Glomerular endothelial cell (primary cell): ENCODE measurements around the gene CENPP. TPM values are rescaled to one million over a fixed set of nuclear protein-coding genes. Genes with fewer than 3 reads are reported as not detected.
A peak's percentile ranks its signal among the peaks of the same experiment; 100 is the strongest.

Experiments
- DNase-seq: peaks from one replicate; pipeline ENCODE4 v3.0.0-alpha.2; 2011; ENCODE audit warnings: low read depth, low spot score; ENCODE audit errors: extremely low read depth
- total RNA-seq: library from RNA; depleted of rRNA; stranded (reverse); fragments of >200 nt; gene quantifications from 2 replicates; pipeline ENCODE4 v1.2.3, GENCODE V29; 2015

Gene CENPP
- total RNA-seq, 1 donor from 2014 or later, result 1.8 TPM

DNA sequence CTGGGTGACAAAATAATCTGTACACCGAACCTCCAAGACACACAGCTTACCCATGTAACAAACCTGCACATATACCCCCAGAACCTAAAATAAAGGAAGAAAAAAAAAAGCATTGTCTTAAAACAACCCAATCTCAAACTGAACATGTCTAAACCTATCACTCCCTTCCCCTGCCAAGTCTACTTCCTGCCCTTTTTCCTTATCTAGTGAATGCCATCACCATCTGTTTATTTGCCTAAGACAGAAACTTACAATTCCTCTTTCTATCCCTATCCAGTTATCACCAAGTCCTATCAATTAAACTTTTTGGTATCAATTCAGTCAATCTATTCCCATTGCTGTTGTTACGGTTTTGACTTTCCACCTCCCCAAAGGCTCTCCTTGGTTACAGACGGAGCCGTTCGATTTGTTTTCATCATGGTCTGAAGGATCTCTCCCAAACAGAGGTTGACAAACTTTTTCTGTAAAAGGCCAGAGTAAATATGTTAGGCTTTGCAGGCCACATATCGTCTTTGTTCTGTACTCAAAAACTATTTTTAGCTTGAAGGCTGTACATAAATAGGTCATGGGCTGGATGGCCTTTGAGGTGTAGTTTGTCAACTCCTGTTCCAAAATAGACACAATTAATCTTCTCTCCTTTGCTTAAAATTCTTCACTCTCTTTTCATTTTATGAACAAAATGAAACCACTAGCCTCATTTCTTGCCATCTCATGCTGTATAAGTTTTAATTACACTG lies 12.7 kb upstream of the CENPP start:
- no peak for DNase-seq

DNA sequence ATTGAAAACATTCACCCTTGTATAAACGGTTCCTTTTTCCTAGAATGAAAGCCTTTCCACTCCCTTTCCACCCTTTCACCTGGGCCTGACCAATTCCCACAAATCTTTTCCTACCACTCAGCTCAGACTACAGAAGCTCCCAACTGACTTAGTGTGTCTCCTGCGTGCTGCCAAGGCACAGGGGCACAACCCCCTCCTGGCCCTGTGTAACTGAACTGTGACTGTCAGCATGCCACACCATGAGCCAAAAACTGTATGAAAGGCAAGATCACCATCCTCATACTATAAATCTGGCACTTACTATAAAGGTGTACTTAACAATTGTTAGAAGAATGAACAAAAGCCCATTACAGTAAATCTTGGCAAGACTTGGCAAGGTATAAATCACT lies 12.1 kb upstream of the CENPP start:
- no peak for DNase-seq

DNA sequence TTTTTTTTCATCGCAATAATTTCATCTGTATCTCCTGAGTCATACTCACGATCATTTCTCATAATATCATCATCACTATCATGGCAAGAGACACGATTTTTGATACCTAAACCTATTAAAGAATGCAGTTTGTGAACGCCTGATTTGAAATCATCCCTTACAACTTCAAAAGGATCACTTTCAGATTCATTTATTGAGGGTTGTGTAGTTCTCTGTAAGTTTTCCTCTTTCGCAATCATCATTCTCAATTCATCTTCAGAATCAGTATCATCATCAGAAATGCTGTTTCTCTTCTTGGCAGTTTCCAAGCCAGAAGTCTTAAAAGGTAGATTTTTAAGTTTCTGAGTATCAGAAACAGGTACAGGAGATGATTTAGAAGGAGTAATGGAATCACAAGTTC lies 10.3 kb upstream of the CENPP start:
- DNase-seq, result no peak

DNA sequence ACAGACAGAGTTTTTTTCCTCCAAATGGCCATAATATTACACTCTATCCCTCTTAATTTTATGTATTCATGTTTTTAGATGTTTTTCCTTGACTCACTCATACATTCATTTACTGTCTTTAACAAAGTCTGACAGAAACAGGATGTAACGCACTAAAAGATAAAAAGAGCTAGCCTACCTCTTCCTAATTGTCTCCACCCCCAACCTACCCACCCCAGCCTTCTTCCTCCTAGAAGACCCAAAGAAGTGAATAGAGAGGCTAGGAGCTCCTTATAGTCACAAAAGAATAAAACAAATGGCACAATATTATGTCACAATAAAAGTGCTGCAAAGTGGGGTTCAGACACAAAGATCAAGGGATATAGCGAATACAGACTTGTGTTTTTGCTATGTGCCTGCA lies 1.3 kb upstream of the CENPP start:
- no peak for DNase-seq

DNA sequence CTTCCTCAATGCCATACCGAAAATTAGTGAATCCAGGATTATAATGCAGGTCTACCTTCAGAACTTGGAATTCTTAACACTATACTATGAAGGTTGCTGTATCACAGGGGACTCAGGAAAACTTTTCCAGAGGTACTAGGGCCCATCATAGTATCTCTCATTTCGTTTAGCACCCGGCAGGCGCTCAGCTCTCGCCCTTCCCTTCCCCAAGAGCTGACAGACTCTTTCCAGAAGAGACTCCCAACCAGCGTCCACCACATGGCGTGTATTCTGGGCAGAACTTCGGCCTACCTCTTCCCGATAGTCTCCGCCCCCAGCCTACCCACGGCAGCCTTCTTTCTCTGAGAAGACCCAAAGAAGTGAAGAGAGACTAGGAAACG lies 874 bp upstream of the CENPP start:
- DNase-seq, result no peak

DNA sequence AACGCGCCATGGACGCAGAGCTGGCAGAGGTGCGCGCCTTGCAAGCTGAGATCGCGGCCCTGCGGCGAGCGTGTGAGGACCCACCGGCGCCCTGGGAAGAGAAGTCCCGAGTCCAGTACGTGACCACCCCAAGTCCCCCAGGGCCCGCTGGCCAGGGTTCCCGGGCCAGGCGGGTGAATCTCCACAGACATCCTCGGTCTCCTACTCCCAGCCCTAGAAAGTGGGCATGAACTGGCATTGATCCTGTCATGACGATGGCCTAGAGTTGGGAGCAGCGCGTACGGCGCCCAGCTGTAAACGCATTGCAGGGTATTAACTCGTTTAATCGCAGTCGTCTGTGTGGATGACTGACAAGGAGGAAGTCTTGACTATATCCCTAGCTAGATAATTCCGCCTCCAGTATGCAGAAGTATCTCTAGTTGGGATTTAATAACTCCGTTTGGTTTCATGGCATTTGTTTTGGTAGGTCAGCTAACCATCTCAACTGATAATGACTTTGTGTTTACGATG lies 293 bp downstream of the CENPP start:
- no peak for DNase-seq

DNA sequence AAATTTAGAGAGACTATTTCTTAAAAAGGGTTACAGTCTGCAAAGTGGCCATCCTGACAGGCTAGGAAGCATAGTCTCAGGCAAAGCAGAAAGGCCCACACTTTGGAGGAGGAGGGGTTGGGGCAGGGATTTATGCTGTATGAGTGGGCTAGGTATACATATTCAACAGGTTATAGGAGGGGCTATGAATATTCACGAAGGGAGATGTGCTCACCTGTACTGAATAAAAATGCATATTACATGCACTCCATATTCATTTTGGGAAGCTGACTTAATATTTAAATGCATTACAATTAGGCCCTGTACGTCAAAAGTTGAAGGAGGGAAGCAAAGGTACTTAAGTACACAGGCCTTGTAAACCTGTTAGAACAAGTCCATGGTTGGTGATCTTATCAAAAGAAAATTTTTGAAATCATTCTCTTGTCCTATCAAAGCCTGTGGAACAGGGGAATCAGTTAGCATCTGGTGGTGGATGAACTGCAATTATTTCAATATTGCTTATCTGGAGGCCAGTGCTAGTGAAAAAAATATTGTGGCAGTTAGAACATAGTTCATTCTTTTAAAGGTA lies 1.6 kb downstream of the CENPP start:
- no peak for DNase-seq

DNA sequence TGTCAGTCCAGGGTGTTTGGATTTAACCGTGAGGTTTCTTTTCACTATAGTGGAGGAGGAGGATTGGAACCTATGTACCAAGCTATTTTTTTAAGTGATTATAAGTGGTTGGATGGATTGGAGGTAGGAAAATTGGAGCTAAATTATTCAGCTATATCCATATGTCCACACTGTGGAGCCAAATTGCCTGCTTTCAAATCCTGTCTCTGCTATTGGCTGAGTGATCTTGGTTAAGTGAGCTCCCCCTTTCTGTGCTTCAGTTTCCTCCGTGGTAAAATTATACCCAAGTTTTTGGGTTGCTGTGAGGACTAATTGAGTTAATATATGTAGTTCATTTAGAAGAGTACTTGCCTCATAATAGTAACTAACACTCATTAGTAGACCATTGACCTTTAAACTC lies 2.5 kb downstream of the CENPP start:
- DNase-seq, result peak; percentile 16

DNA sequence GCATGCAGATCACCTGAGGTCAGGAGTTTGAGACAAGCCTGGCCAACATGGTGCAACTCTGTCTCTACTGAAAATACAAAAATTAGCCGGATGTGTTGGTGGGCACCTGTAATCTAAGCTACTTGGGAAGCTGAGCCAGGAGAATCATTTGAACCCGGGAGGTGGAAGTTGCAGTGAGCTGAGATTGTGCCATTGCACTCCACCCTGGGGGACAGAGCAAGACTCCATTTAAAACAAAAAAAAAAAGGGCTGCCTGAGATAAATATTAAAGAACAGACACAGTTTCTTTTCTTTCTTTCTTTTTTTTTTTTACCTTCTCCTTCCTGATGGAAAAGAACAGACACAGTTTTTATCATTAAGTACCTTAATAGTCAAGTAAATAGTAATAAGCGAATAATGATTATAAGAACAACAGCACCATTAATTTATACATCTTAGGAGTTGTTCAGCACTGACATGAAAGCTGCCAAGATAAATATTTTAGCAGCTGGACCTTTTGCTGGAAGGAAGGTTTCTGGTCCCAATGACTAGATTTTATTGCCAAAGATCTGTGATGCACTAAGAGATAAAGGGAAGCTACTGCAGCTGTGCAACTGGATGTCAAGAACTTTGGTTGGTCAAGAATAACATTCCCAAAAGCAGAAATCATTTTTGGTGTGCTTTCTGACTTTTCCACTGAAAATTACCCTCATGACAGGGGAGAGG lies 7.0 kb downstream of the CENPP start:
- no peak for DNase-seq

DNA sequence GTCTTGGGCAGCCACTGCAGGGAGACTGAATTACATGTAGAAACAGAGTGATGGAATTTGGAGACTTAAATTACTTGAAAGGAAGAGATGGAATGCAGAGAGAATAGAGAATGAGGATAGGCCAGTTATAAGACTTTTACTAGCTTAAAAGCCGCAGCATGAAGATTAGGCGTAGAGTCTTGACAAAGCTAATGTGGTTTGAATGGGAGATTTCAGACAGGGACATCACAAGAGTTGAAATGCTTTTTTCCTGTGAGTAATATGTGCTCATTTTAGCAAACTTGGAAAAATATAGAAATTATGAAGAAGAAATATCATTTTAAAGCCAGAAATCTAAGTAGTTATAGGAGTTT lies 7.5 kb downstream of the CENPP start:
- no peak for DNase-seq

DNA sequence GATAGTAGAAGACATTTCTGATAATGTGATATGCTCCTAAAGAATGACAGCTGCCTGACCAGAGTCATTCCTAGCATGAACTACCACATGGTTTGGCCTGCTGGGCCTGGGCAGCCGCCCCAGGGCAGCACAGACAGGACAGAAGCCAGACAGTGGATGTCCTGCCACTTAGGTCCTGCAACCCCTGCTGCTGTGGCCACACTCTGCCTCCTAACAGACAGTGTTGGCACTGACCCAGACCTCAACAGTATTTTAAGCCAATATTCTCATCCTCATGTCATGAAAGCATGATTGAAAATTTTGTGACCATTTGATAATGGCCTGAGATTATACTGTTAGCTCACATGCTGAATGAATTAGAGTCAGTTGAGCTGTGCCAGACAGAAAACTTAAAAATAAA lies 15.8 kb downstream of the CENPP start:
- no peak for DNase-seq

DNA sequence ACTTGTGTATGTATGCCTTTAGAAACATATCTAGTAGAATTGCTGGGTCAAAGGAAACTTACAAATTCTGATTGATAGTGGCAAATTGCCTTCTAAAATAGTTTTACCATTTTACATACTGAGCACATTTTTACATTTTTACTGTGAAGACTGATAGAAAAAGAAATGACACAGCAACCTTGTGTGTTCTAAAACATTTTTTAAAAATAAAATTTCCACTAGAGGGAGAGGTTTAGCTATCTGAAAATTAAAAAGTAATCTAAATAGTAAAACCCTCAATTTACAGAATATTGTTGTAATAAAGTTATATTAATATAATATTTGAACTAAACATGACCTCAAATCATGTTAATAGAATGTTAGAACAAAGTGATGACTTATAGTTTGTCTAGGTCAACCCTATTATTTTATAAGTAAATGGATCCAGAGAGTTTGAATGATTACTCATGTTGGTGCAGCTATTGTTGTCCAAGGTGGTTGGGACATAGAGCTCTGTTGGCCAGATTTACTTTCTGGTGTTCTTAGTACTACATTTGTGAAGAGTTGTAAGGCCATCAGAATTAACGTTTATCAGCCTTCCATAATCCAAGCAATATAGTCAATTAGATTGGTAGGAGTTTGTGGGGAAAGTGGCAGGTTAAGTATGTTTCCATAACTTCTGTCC lies 17.2 kb downstream of the CENPP start:
- DNase-seq, result no peak

DNA sequence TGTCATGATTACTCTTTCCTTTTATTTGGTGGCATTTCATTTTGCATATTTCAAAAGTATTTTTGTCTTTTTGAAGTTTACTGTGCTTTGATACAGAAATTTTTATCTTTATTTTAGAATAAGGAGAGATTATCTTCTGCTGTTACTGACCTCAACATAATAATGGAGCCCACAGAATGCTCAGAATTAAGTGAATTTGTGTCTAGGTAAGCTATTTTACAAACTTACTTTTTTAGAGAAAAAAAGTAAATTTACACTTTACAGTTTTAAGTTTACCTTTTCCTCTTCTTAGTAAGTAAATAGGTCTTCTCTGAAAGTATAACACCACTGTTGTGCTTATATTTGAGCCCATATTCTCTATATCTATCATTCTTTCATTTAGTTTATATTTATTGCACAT lies 19.8 kb downstream of the CENPP start:
- DNase-seq, result no peak

DNA sequence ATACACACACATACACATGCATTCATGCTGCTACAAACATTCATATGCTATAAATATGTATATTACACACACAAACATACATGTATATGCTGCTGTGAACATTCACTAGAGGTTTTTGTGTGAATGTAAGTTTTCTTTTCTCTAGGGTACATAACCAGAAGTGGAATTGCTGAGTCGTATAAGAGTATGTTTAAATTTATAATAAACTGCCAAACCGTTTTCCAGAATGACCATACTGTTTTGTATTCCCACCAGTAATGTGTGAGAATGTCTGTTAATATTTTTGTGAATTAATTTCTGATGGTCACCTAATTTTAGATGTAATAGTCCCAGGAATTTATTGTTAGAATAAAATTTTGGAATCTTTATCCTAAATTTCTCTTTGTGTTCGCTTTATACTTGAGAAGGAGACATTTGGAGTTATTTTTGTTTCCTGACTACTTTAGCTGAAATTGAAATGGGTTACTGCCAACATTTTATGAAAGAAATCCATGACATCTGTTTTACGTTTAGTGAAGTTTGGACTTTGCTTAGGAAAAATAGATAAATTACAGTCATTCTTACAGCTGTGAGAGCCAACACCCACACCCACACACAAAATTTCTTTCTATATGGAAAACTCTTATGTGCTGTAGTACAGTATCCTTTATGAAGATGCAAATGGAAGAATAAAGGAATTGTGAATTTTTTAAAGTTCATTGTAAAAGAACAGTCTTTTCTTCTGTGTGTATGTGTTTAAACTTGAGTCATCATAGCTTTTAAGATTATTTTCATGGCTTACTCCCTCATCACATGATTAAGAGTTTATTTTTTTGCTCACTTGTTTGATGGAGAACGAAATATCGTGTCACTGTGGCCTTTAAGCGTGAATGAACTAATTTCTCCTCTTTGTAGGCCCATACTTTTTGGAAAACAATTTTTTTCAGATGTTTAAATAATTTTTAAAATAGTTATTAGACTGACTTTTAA lies 24.3 kb downstream of the CENPP start:
- DNase-seq, result no peak

DNA sequence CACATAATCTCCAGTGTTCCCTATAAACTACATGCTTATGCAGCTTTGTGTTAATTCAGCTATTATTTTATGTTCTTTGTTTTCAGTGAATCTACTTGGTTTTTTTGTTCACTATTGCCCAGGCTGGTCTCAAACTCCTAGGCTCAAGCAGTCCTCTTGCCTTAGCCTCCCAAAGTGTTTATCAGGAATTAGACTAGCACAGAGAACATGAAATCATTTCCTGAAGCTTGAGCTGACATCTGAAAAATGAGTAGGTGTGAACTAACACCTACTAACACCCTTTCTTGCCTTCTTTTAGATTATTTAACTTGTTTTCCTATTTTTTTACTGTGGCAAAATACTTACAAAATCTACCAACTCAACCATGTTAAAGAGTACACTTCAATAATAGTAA lies 25.0 kb downstream of the CENPP start:
- DNase-seq, result no peak

DNA sequence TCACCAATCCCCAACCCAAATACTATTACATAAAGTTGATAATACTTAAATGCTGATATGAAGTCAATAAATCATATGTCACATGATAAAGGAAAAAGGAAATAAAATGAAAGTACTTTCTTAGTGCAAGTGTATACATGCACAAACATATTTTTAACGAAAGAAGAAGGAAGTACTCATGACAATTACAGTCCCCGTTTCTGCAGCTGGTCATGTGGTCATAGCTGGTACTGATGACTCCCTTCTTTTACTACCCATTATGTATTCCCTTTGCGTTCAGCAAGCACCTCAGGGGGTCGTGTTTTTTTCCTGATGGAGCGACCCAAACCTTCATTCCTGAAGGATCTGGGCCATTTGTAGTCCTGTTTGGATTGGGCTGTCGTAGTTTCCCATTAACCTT lies 27.3 kb downstream of the CENPP start:
- DNase-seq, result no peak

DNA sequence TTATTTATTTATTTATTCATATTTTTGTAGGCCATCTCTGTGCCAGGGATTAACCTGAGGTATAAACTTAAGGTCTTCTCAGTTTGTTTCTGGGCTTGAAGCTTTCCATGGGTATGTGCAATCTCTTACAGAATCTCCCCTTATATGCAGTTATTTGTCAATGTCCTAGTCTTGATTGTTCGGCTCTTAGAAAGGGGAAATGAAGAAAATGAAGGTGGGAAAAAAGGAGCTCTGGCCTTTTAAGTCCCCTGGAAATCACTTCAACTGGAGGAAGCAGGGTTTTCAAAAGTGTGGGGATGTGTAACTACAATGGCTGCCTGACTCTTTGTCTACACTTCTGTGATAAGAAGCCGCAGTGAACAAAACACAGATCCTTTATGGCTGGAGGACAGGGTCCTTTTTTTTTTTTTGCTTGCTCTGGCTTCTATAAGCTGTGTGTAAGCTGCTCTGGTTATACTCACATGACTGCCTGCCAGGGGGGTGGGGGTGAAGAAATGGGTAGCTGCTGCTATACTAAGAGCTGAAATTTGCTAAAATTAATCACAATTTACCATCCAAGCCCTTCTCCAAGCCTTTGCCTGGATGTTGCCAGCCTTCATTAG lies 33.7 kb downstream of the CENPP start:
- no peak for DNase-seq

DNA sequence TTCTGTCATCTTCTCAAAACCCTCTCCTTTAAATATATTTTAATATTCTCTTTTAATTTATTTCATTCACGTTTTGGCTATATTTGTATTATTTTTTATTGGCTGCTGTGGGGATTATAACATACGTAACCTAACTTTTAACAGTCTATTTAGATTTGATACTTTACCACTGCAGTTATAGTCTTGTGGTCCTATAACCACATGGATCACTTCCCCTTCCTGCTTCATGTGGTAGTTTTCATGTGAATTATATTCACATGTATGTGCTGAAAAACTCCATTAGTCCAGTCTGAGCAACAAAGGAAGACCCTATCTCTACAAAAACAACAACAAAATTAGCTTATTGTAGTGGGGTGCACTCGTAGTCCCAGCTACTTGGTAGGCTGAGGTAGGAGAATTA lies 34.3 kb downstream of the CENPP start:
- no peak for DNase-seq

DNA sequence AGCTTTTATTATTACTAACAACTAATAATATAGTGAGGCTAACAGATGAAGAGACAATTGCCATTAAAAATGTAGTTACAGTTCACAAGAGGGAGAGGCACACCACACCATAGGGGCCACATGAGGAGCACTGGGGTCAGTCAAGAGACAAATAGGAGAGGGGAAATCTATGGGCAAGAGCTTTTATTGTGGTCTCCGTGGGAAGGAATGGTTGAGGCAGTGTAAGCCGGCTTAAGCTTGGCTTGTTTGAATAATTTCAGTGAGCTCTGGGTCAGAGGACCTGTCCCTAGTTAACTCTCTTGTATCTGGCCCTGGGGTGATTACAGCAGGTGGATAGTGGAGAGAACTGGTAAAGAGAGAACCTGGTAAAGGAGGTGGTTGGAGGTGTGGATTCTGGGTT lies 43.3 kb downstream of the CENPP start:
- DNase-seq, result no peak

DNA sequence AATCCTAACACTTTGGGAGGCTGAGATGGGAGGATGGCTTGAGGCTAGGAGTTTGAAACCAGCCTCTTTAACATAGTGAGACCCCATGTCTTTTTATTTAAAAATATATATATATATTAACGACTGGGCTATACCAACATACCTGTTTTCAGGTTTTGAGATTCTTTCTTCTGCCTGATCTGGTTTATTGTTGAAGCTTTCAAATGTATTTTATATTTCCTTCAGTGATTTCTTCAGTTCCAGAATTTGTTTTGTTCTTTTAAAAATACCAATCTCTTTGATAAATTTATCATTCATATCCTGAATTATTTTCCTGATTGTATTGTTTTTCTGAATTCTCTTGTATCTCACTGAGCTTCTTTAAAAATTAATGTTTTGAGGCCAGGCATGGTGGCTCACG lies 47.4 kb downstream of the CENPP start:
- no peak for DNase-seq
